SK-N-MC (cell line): Measurements from ENCODE around the gene SCG3.

ENCODE experiments used
- DNase-seq: peaks from one replicate; pipeline ENCODE4 v3.0.0-alpha.2; 2011; ENCODE audit warnings: low read depth, low spot score
- H3K27ac ChIP-seq: fragments of 200-600 bp; sonication (generic); 2 replicates; pipeline ENCODE4 v1.5.1; 2016; ENCODE audit warnings: mixed run types
- H3K36me3 ChIP-seq: fragments of 200-600 bp; sonication (generic); 2 replicates; pipeline ENCODE4 v1.6.1; 2017; ENCODE audit warnings: antibody characterized with exemption, low read length, mixed read lengths; ENCODE audit not compliant: insufficient read depth
- H3K4me3 ChIP-seq: fragments of 200-600 bp; sonication (generic); 2 replicates; pipeline ENCODE4 v1.5.1; 2016
- H3K9ac ChIP-seq: fragments of 200-600 bp; sonication (generic); 2 replicates; pipeline ENCODE4 v1.8.0; 2017; ENCODE audit warnings: mixed run types, mixed read lengths; ENCODE audit not compliant: insufficient read length
- H3K9me3 ChIP-seq: fragments of 200-600 bp; sonication (generic); 2 replicates; pipeline ENCODE4 v1.6.1; 2017; ENCODE audit warnings: low read depth, mild to moderate bottlenecking, antibody characterized with exemption, low read length, moderate library complexity, mixed read lengths
- EZH2 ChIP-seq: fragments of 200-600 bp; sonication (generic); IDR thresholded peaks from one replicate; pipeline ENCODE4 v1.6.1; 2017; ENCODE audit warnings: antibody characterized with exemption
- FOXP2 ChIP-seq: optimal IDR thresholded peaks from 2 replicates; pipeline ENCODE3; 2011; ENCODE audit warnings: mild to moderate bottlenecking, moderate library complexity; ENCODE audit not compliant: insufficient read depth; ENCODE audit errors: extremely low read length, control extremely low read depth
- POLR2AphosphoS5 ChIP-seq: IDR thresholded peaks from 2 replicates; pipeline ENCODE4 v1.6.1; 2012; ENCODE audit warnings: mild to moderate bottlenecking, low read depth, low read length, borderline replicate concordance

Gene SCG3

GRCh38 chr15:51699373-51699772 is 18.1 kb downstream of the SCG3 start:
- no peak overlapping the region for H3K9ac ChIP-seq
- no peaks in the 10 kb centered on the region for H3K36me3 ChIP-seq
- no peak overlapping the region for H3K4me3 ChIP-seq
- TF ChIP-seq FOXP2 = no peak
- no peak for TF ChIP-seq POLR2AphosphoS5
- no peak for TF ChIP-seq EZH2
- no peak for DNase-seq
- H3K27ac ChIP-seq = no peak overlapping the region
- no peaks in the 10 kb centered on the region for H3K9me3 ChIP-seq

GRCh38 chr15:51702710-51703109 is 21.4 kb downstream of the SCG3 start:
- H3K27ac ChIP-seq = no peak overlapping the region
- H3K9me3 ChIP-seq = no peaks in the 10 kb centered on the region
- TF ChIP-seq POLR2AphosphoS5 (no peak), EZH2 (no peak)
- no peak overlapping the region for H3K9ac ChIP-seq
- no peaks in the 10 kb centered on the region for H3K36me3 ChIP-seq
- no peak for DNase-seq
- no peak overlapping the region for H3K4me3 ChIP-seq

- Histone ChIP-seq H3K9ac (no peak overlapping the region), H3K4me3 (no peak overlapping the region), H3K36me3 (no peaks in the 10 kb centered on the region), H3K9me3 (no peaks in the 10 kb centered on the region), H3K27ac (no peak overlapping the region)
- no peak for DNase-seq
- TF ChIP-seq POLR2AphosphoS5 (no peak), EZH2 (no peak), FOXP2 (no peak)
These were observed 25.0 kb downstream of the SCG3 start for GRCh38 chr15:51706291-51706690.

- TF ChIP-seq EZH2 = no peak
- TF ChIP-seq POLR2AphosphoS5 = no peak
- no peak for TF ChIP-seq FOXP2
- H3K9ac ChIP-seq = no peak overlapping the region
- H3K9me3 ChIP-seq = no peaks in the 10 kb centered on the region
These were observed 25.8 kb downstream of the SCG3 start for GRCh38 chr15:51706926-51707608.

GRCh38 chr15:51708013-51708412 is 26.7 kb downstream of the SCG3 start:
- no peaks in the 10 kb centered on the region for H3K36me3 ChIP-seq
- H3K9ac ChIP-seq = no peak overlapping the region
- no peaks in the 10 kb centered on the region for H3K9me3 ChIP-seq
- H3K4me3 ChIP-seq = no peak overlapping the region
- TF ChIP-seq POLR2AphosphoS5 (no peak), EZH2 (no peak), FOXP2 (no peak)
- H3K27ac ChIP-seq = no peak overlapping the region
- DNase-seq = no peak

More at GRCh38 chr15:51706926-51707608, 25.8 kb downstream of the SCG3 start:
- Histone ChIP-seq H3K36me3 (no peaks in the 10 kb centered on the region), H3K4me3 (no peak overlapping the region), H3K27ac (no peak overlapping the region)
- DNase-seq = no peak

GRCh38 chr15:51709031-51709430 is 27.7 kb downstream of the SCG3 start:
- Histone ChIP-seq H3K9ac (no peak overlapping the region), H3K9me3 (no peaks in the 10 kb centered on the region), H3K4me3 (no peak overlapping the region), H3K36me3 (no peaks in the 10 kb centered on the region), H3K27ac (no peak overlapping the region)
- no peak for TF ChIP-seq FOXP2
- no peak for TF ChIP-seq EZH2
- no peak for TF ChIP-seq POLR2AphosphoS5
- no peak for DNase-seq

- Histone ChIP-seq H3K36me3 (no peaks in the 10 kb centered on the region), H3K9me3 (no peaks in the 10 kb centered on the region), H3K9ac (no peak overlapping the region), H3K4me3 (no peak overlapping the region), H3K27ac (no peak overlapping the region)
- no peak for TF ChIP-seq POLR2AphosphoS5
- no peak for TF ChIP-seq EZH2
- TF ChIP-seq FOXP2 = no peak
- DNase-seq = no peak
These were observed 32.9 kb downstream of the SCG3 start for GRCh38 chr15:51714162-51714561.

GRCh38 chr15:51714911-51715310 is 33.6 kb downstream of the SCG3 start:
- no peak overlapping the region for H3K27ac ChIP-seq
- no peak overlapping the region for H3K9ac ChIP-seq
- H3K9me3 ChIP-seq = no peaks in the 10 kb centered on the region
- no peak overlapping the region for H3K4me3 ChIP-seq
- TF ChIP-seq FOXP2 = no peak
- no peak for TF ChIP-seq EZH2
- TF ChIP-seq POLR2AphosphoS5 = no peak
- no peak for DNase-seq
- H3K36me3 ChIP-seq = no peaks in the 10 kb centered on the region

- no peak for DNase-seq
- no peak for TF ChIP-seq POLR2AphosphoS5
- TF ChIP-seq FOXP2 = no peak
- TF ChIP-seq EZH2 = no peak
- Histone ChIP-seq H3K9me3 (no peaks in the 10 kb centered on the region), H3K4me3 (no peak overlapping the region), H3K36me3 (no peaks in the 10 kb centered on the region), H3K27ac (no peak overlapping the region), H3K9ac (no peak overlapping the region)
These were observed 36.9 kb downstream of the SCG3 start for GRCh38 chr15:51718219-51718618.
